Measurements from ENCODE around the gene SOX5.

DNA sequence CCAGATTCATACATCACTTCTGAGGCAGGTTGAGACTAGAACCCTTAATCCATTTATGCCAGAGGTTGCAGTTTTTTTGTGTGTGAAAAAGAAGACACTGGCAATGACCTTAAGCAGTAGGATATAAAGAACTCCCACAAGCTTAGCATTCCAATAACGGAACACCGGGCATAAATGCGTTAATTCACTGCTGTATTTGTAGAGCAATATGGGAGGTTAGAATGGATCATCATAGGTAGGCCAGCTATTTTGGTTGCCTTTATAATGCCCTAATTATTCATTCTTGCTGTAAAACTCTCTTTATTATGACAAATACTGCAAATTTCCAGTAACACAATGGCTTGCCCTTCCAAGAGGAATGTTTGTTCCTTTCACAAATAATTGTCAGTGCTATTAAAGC lies 322.7 kb downstream of the SOX5 start:
- TF ChIP-seq EZH2 (optimal IDR thresholded peaks at IDR 0.05; ENCODE audit: low read depth, low read length) (no peak), EZH2phosphoT487 (IDR thresholded peaks at IDR 0.05; ENCODE audit: low read length) (no peak)
- TF ChIP-seq, protein P1, sequence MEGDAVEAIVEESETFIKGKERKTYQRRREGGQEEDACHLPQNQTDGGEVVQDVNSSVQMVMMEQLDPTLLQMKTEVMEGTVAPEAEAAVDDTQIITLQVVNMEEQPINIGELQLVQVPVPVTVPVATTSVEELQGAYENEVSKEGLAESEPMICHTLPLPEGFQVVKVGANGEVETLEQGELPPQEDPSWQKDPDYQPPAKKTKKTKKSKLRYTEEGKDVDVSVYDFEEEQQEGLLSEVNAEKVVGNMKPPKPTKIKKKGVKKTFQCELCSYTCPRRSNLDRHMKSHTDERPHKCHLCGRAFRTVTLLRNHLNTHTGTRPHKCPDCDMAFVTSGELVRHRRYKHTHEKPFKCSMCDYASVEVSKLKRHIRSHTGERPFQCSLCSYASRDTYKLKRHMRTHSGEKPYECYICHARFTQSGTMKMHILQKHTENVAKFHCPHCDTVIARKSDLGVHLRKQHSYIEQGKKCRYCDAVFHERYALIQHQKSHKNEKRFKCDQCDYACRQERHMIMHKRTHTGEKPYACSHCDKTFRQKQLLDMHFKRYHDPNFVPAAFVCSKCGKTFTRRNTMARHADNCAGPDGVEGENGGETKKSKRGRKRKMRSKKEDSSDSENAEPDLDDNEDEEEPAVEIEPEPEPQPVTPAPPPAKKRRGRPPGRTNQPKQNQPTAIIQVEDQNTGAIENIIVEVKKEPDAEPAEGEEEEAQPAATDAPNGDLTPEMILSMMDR (IDR thresholded peaks at IDR 0.05; ENCODE audit: low read length), result no peak

All from MM.1S (cell line).